HEK293 (cell line): ENCODE measurements around the gene LIMCH1.

Experiments
- CTCF ChIA-PET: fragments of 350-600 bp; formaldehyde crosslinking; extraction: SDS; loops from one replicate; lab custom pipeline; 2021; ENCODE audit warnings: antibody characterized with exemption; lab: Yijun Ruan, JAX
- POLR2A ChIA-PET: fragments of 300-600 bp; formaldehyde crosslinking; extraction: SDS; loops from one replicate; lab custom pipeline; 2020; ENCODE audit warnings: antibody characterized with exemption, inconsistent platforms; lab: Yijun Ruan, JAX
- H3K27ac ChIP-seq: fragments of 200-500 bp; sonication (Bioruptor generic); 2 replicates; pipeline ENCODE4 v1.5.1; 2014; ENCODE audit warnings: low read depth, low read length, control low read depth, inconsistent platforms; ENCODE audit errors: extremely low read depth
- H3K36me3 ChIP-seq, 2 experiments: fragments of 200-500 bp in 1 of 2; sonication (Bioruptor generic) in 1 of 2; 1 replicate in 1 of 2; 2 replicates in 1 of 2; pipeline ENCODE4 v1.5.1; 2014 to 2017; ENCODE audit warnings: inconsistent platforms in 2 of 2, low read length in 2 of 2; ENCODE audit not compliant: control insufficient read depth in 2 of 2, insufficient read depth in 1 of 2
- H3K4me1 ChIP-seq: fragments of 200-500 bp; sonication (Bioruptor generic); 2 replicates; pipeline ENCODE4 v1.5.1; 2014; ENCODE audit warnings: mild to moderate bottlenecking, low read length, inconsistent platforms; ENCODE audit not compliant: control insufficient read depth, insufficient read depth
- H3K4me3 ChIP-seq: 2 replicates; pipeline ENCODE4 v1.5.1; 2011; ENCODE audit warnings: low read depth, mild to moderate bottlenecking, control low read depth, low read length, moderate library complexity
- H3K9me3 ChIP-seq: fragments of 200-500 bp; sonication (Bioruptor generic); 2 replicates; pipeline ENCODE4 v1.5.1; 2014; ENCODE audit warnings: low read depth, low read length, inconsistent platforms; ENCODE audit not compliant: control insufficient read depth, insufficient read depth
- FEZF1 ChIP-seq: fragments of 450-650 bp; formaldehyde crosslinking; IDR thresholded peaks from 2 replicates; pipeline ENCODE4 v1.5.1; 2016; ENCODE audit warnings: missing biosample characterization, missing genetic modification characterization
- HOXC10 ChIP-seq: sonication (generic); formaldehyde crosslinking; IDR thresholded peaks from 2 replicates; pipeline ENCODE4 v1.8.1; 2023; ENCODE audit warnings: mild to moderate bottlenecking, missing genetic modification reagents
- MEIS1 ChIP-seq: sonication (generic); formaldehyde crosslinking; IDR thresholded peaks from 2 replicates; pipeline ENCODE4 v1.8.1; 2022; ENCODE audit warnings: missing genetic modification reagents, mild to moderate bottlenecking, borderline replicate concordance
- PBX3 ChIP-seq: sonication (generic); formaldehyde crosslinking; IDR thresholded peaks from 2 replicates; pipeline ENCODE4 v1.8.1; 2022; ENCODE audit warnings: mild to moderate bottlenecking, moderate library complexity, missing genetic modification reagents
- YY2 ChIP-seq: fragments of 450-650 bp; formaldehyde crosslinking; IDR thresholded peaks from 2 replicates; pipeline ENCODE4 v1.5.1; 2016; ENCODE audit warnings: missing biosample characterization, missing genetic modification characterization
- ZBTB48 ChIP-seq: fragments of 450-650 bp; formaldehyde crosslinking; IDR thresholded peaks from 2 replicates; pipeline ENCODE4 v1.5.1; 2016; ENCODE audit warnings: missing biosample characterization, missing genetic modification characterization
- ZFP3 ChIP-seq: fragments of 450-650 bp; formaldehyde crosslinking; IDR thresholded peaks from 2 replicates; pipeline ENCODE4 v1.5.1; 2016; ENCODE audit warnings: low read depth, missing biosample characterization, missing genetic modification characterization
- ZNF16 ChIP-seq: fragments of 450-650 bp; formaldehyde crosslinking; IDR thresholded peaks from 2 replicates; pipeline ENCODE4 v1.5.1; 2016; ENCODE audit warnings: low read depth, missing biosample characterization, missing genetic modification characterization
- ZNF211 ChIP-seq: fragments of 450-650 bp; formaldehyde crosslinking; IDR thresholded peaks from 2 replicates; pipeline ENCODE4 v1.5.1; 2016; ENCODE audit warnings: low read depth, missing biosample characterization, missing genetic modification characterization
- ZNF23 ChIP-seq: fragments of 450-650 bp; formaldehyde crosslinking; IDR thresholded peaks from 2 replicates; pipeline ENCODE4 v1.5.1; 2016; ENCODE audit warnings: missing biosample characterization, missing genetic modification characterization, borderline replicate concordance
- ZNF239 ChIP-seq: fragments of 450-650 bp; formaldehyde crosslinking; IDR thresholded peaks from 2 replicates; pipeline ENCODE4 v1.5.1; 2016; ENCODE audit warnings: missing biosample characterization, missing genetic modification characterization
- ZNF311 ChIP-seq: fragments of 450-650 bp; formaldehyde crosslinking; IDR thresholded peaks from 2 replicates; pipeline ENCODE4 v1.5.1; 2017; ENCODE audit warnings: missing biosample characterization, missing genetic modification characterization, borderline replicate concordance
- ZNF350 ChIP-seq: fragments of 450-650 bp; formaldehyde crosslinking; IDR thresholded peaks from 2 replicates; pipeline ENCODE4 v1.5.0; 2017; ENCODE audit warnings: missing biosample characterization, mild to moderate bottlenecking, missing genetic modification characterization
- ZNF366 ChIP-seq: fragments of 450-650 bp; formaldehyde crosslinking; conservative IDR thresholded peaks from 2 replicates; pipeline ENCODE4 v1.5.1; 2016; ENCODE audit warnings: missing biosample characterization, missing genetic modification characterization
- ZNF37A ChIP-seq: fragments of 450-650 bp; IDR thresholded peaks from 2 replicates; pipeline ENCODE4 v1.5.1; 2018; ENCODE audit warnings: missing biosample characterization, missing genetic modification characterization
- ZNF391 ChIP-seq: fragments of 450-650 bp; formaldehyde crosslinking; IDR thresholded peaks from 2 replicates; pipeline ENCODE4 v1.5.1; 2016; ENCODE audit warnings: low read depth, missing biosample characterization, missing genetic modification characterization, borderline replicate concordance
- ZNF433 ChIP-seq: fragments of 450-650 bp; formaldehyde crosslinking; IDR thresholded peaks from 2 replicates; pipeline ENCODE4 v1.5.1; 2016; ENCODE audit warnings: missing biosample characterization, missing genetic modification characterization, low read depth
- ZNF473 ChIP-seq: fragments of 450-650 bp; formaldehyde crosslinking; IDR thresholded peaks from 2 replicates; pipeline ENCODE4 v1.5.1; 2017; ENCODE audit warnings: missing biosample characterization, missing genetic modification characterization
- ZNF639 ChIP-seq: fragments of 450-650 bp; formaldehyde crosslinking; IDR thresholded peaks from 2 replicates; pipeline ENCODE4 v1.5.1; 2016; ENCODE audit warnings: missing biosample characterization, missing genetic modification characterization
- ZSCAN23 ChIP-seq: fragments of 450-650 bp; formaldehyde crosslinking; IDR thresholded peaks from 2 replicates; pipeline ENCODE4 v1.5.1; 2016; ENCODE audit warnings: missing biosample characterization, missing genetic modification characterization
- TF ChIP-seq, protein P1 (sequence below): fragments of 450-650 bp; formaldehyde crosslinking; IDR thresholded peaks from 2 replicates; pipeline ENCODE4 v1.5.1; 2016; ENCODE audit warnings: missing biosample characterization, missing genetic modification characterization
- TF ChIP-seq, protein P2 (sequence below): IDR thresholded peaks from 2 replicates; pipeline ENCODE4 v1.6.1; 2011; ENCODE audit warnings: mild to moderate bottlenecking, low read depth, low read length, borderline replicate concordance

The LIMCH1 gene

DNA sequence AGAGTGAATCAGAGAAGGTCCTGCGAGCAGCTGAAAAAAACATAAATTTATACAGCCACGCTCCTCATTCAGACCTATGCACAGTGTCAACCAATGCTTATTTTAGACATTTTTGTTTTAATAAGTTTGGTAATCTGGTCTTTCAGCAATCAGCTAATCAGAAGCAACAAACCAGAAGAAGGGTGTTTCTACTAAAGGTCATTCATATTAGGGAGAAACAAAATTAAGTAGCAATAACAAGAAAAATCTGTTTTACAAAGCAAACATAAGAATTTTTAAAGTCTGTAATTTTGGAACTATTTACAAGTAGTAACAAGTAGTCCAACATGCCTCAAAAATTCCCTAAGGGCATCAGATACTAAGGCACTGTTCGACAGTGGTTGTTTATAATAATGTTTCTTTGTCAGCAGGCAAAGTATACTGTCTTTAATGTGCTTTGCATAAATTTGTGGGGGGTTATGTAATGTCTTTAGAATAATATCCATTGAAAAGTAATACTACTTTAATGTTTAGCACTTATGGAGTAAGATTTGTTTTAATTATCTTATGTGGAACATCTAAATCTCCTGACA lies 127.8 kb downstream of the LIMCH1 start (continued):
- TF ChIP-seq, protein P1, sequence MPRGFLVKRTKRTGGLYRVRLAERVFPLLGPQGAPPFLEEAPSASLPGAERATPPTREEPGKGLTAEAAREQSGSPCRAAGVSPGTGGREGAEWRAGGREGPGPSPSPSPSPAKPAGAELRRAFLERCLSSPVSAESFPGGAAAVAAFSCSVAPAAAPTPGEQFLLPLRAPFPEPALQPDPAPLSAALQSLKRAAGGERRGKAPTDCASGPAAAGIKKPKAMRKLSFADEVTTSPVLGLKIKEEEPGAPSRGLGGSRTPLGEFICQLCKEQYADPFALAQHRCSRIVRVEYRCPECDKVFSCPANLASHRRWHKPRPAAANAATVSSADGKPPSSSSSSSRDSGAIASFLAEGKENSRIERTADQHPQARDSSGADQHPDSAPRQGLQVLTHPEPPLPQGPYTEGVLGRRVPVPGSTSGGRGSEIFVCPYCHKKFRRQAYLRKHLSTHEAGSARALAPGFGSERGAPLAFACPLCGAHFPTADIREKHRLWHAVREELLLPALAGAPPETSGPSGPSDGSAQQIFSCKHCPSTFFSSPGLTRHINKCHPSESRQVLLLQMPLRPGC (tag by site-specific recombination) = no peak
- no peak for TF ChIP-seq ZNF239 (tag by site-specific recombination)
- TF ChIP-seq ZNF473 (tag by site-specific recombination) = no peak
- no peak for TF ChIP-seq ZBTB48
- no peak for TF ChIP-seq PBX3 (CRISPR knock-in tag)
- TF ChIP-seq ZNF211 = no peak
- no peak for TF ChIP-seq ZSCAN23 (tag by site-specific recombination)

- ChIA-PET POLR2A (no interaction called here), CTCF (interaction anchor here (0.7 to 1.6 kb wide), 2 partner anchors 250 to 387 kb away, joined by 3 to 6 read pairs; no protein-coding TSS in a partner anchor)
- H3K36me3 ChIP-seq = no peaks in the 10 kb centered on the region
- H3K9me3 ChIP-seq = no peaks in the 10 kb centered on the region
- H3K4me3 ChIP-seq = no peak overlapping the region
- no peak overlapping the region for H3K27ac ChIP-seq
- TF ChIP-seq ZNF16 (tag by site-specific recombination) (no peak), ZNF433 (tag by site-specific recombination) (no peak), FEZF1 (tag by site-specific recombination) (no peak), HOXC10 (CRISPR knock-in tag) (no peak), ZNF366 (tag by site-specific recombination) (no peak), ZNF350 (no peak), ZNF473 (tag by site-specific recombination) (no peak), YY2 (no peak), ZNF311 (no peak), ZFP3 (no peak), ZNF23 (tag by site-specific recombination) (no peak), MEIS1 (CRISPR knock-in tag) (no peak), ZNF391 (tag by site-specific recombination) (no peak), ZNF37A (tag by site-specific recombination) (no peak), ZNF639 (no peak)
- TF ChIP-seq, protein P2, sequence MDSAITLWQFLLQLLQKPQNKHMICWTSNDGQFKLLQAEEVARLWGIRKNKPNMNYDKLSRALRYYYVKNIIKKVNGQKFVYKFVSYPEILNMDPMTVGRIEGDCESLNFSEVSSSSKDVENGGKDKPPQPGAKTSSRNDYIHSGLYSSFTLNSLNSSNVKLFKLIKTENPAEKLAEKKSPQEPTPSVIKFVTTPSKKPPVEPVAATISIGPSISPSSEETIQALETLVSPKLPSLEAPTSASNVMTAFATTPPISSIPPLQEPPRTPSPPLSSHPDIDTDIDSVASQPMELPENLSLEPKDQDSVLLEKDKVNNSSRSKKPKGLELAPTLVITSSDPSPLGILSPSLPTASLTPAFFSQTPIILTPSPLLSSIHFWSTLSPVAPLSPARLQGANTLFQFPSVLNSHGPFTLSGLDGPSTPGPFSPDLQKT = no peak
- H3K4me1 ChIP-seq = no peaks in the 10 kb centered on the region
Observed at GRCh38 chr4:41668024-41668423, 130.1 kb downstream of the LIMCH1 start.
